ENCODE measurements around the gene GABPA.
"Not testable (repeated sequence)": the region's sequence is repeated elsewhere in the genome, so short reads cannot be mapped to it uniquely, and the experiment has no call there.

The GABPA gene

DNA sequence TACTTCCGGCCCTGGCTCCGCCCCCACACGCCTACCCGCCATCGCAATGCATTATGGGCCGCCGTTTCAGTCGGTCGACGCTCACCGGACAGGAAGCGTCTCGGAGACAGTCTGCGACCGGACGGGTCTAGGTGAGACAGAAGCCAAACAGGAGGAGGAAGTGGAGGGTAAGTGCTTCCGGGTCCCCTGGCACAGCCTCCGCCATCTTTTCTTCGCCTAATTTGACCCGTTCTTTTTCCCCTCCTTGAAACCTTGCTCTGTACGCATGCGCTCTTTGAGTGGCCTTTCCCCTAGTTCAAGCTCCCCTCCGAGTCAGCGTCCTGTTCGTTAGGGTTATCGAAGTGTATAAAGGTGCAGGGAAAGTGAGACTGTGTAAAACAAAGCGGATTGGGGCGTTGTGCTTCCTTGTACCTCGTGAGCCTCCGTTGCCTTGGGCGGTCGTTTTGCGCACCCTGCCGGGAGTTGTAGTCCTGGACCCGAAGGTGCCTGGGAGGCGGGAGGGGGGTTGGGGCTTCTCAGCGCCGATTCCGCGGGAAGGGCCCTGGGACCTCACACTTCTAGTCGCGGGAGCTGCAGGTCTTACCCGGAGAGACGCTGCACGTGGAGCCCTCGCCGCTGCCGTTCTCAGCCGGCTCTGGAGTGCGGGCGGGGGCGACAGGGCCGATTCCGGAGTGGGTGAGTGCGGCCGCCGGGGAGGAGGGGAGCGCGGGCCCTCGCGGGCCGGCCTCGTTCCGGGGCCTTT, at the start of gene GABPA, which contains the start of gene ATP5PF:
TSS of gene GABPA (plus strand) at position 69 of the 742 bp plus-strand sequence. CDS start 6,627 bp downstream, outside the sequence.
TSS of gene ATP5PF (minus strand) at position 1 of the 742 bp plus-strand sequence. CDS start 5,110 bp downstream, outside the sequence.
- DNase-seq, result peak; percentile 97
- in situ Hi-C loops (cut with HindIII; ENCODE audit: low pct_ligation_motif_present, low pct_unique_long_range_greater_than_20kb, low sequenced_read_pairs), result no loop called here

DNA sequence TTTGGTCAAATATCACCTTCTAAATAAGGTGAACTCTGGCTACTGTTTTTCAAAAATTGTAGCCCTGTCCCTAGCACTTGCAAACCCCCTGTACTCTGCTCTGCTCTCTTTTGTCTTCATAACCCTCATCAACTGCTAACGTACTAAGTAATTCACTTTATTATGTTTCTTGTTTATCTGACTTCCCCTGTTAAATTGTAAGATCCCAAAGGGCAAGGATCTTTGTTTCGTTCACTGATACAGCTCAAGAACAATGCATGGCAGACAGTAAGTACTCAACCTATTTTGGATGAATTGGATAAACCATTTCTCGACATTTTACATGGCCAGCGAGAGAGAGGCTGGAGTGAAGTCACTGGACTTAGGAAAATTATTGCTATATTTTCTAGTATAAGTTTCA, 47.0 kb upstream of the GABPA start:
- in situ Hi-C loops (cut with HindIII; ENCODE audit: low pct_ligation_motif_present, low pct_unique_long_range_greater_than_20kb, low sequenced_read_pairs), result no loop called here
- DNase-seq, result no peak

DNA sequence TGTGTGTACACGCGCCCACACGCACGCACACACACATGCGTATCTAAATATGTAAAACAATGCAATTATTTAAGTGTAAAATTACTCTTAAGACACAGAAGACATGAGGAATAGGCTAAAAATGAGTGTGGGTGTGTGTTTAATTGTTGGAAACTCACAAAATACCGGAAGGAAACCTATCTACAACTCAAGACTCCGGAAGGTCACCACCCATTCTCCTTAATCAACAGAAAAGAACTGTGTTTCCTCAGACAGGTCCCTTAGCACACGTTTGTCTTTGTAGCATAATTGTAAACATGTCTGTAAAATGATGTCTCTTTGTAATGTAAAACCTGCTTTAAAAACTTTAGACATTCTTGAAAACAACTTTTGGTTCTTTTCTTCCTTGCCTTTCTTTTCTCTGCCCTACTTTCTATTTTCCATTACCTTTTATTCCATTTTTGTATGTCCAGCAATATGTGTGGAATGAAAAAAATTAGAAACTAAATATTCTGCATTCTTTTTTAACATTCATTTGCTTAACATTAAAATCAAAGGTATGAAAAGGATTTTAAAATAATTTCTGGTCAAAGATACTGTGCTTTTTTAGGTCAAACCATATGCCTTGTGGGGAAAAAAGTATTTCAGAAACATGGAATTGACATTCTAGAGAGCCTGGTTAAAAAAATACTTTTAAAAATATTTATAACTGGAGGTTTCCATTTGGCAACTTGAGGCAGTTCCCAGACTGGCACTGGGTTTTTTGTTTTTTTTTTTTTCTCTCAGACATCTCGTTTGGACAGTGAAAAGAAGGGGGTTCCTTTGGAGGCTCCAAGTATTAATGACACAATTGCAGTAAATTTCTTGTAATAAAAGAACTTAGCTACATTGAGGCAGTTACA, 46.3 kb upstream of the GABPA start:
- DNase-seq, result no peak
- in situ Hi-C loops (cut with HindIII; ENCODE audit: low pct_ligation_motif_present, low pct_unique_long_range_greater_than_20kb, low sequenced_read_pairs), result no loop called here

DNA sequence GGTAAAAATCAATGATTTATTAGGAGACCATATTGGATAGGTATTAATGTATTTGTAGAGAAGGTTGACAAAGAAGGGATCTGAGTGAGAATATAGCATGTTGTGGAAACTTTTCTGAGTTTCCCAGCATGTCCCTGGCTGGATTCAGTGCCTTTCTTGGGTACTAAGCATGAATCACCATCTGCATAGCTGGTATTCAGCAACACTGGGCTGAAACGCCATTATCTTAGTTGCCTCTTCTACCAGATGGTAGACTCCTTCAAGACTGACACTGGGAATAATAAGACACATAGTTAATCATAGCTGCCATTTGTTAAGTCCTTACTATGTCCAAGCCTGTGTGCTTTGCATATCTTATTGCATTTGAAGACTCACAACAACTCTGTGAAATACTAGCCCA, 45.5 kb upstream of the GABPA start:
- DNase-seq, result no peak
- in situ Hi-C loops (cut with HindIII; ENCODE audit: low pct_ligation_motif_present, low pct_unique_long_range_greater_than_20kb, low sequenced_read_pairs), result no loop called here

GRCh38 chr21:25691976-25692375, 42.8 kb upstream of the GABPA start:
- peak; percentile 44 for DNase-seq
- in situ Hi-C loops (cut with HindIII; ENCODE audit: low pct_ligation_motif_present, low pct_unique_long_range_greater_than_20kb, low sequenced_read_pairs), result no loop called here

DNA sequence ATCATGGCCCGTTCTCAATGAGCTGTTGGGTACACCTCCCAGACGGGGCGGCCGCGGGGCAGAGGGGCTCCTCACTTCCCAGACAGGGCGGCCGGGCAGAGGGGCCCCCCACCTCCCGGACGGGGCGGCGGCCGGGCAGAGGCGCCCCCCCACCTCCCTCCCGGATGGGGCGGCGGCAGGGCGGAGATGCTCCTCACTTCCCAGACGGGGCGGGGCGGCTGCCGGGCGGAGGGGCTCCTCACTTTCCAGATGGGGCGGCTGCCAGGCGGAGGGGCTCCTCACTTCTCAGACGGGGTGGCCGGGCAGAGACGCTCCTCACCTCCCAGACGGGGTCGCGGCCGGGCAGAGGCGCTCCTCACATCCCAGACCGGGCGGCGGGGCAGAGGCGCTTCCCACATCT, 39.3 kb upstream of the GABPA start:
- DNase-seq; in situ Hi-C loops (cut with HindIII; ENCODE audit: low pct_ligation_motif_present, low pct_unique_long_range_greater_than_20kb, low sequenced_read_pairs): not testable (repeated sequence)

GRCh38 chr21:25700741-25701140, 34.0 kb upstream of the GABPA start:
- in situ Hi-C loops (cut with HindIII; ENCODE audit: low pct_ligation_motif_present, low pct_unique_long_range_greater_than_20kb, low sequenced_read_pairs), result no loop called here
- no peak for DNase-seq

- DNase-seq, result no peak
Measured at GRCh38 chr21:25701529-25701928, 33.2 kb upstream of the GABPA start.

DNA sequence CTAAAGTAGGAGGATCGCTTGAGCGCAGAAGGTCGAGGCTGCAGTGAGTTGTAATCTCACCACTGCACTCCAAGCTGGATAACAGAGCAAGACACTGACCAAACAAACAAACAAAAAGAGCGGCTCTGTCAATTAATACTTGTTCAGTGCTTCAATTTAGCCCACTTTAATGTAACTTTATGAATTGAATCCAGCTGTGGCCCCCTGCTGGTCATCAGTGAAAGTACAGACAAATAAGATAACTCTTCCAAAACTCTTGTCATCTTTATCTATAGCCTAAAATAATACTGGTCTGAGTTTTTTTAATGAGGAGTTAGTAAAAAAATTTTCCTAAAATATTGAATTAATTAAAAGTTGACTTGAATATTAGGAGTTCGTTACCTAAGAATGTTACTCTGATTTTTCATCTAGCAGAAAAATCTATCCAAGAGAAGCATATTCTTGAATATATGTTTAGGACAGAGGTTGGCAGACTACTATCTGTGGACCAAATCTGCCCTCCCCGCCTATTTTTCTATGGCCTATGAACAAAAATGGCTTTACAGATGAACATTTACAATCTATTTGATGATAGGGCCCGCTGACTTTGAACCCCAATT, 26.2 kb upstream of the GABPA start:
- DNase-seq, result peak; percentile 41
- in situ Hi-C loops (cut with HindIII; ENCODE audit: low pct_ligation_motif_present, low pct_unique_long_range_greater_than_20kb, low sequenced_read_pairs), result no loop called here

More at GRCh38 chr21:25701529-25701928, 33.2 kb upstream of the GABPA start:
- in situ Hi-C loops (cut with HindIII; ENCODE audit: low pct_ligation_motif_present, low pct_unique_long_range_greater_than_20kb, low sequenced_read_pairs), result no loop called here

GRCh38 chr21:25709684-25710265, 25.0 kb upstream of the GABPA start:
- in situ Hi-C loops (cut with HindIII; ENCODE audit: low pct_ligation_motif_present, low pct_unique_long_range_greater_than_20kb, low sequenced_read_pairs), result no loop called here
- no peak for DNase-seq

DNA sequence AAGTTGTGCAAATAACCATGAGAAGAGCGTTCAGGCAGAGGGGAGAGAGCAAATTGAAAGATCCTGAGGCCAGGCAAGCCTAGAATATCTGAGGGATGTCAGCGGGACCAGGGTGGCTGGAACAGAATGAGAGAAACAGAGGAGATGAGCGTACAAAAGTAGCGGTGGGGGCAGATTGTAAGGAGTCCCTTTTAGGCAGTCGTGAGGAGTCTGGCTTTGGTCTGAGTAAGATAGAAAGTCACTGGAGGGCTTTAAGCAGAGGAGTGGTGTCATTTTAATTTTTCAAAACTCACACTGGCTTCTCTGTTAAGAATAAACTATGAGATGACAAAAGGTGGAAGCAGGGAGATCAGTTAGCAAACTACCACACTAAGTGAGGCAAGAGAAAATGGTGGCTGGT, 24.2 kb upstream of the GABPA start:
- no peak for DNase-seq
- in situ Hi-C loops (cut with HindIII; ENCODE audit: low pct_ligation_motif_present, low pct_unique_long_range_greater_than_20kb, low sequenced_read_pairs), result no loop called here

- in situ Hi-C loops (cut with HindIII; ENCODE audit: low pct_ligation_motif_present, low pct_unique_long_range_greater_than_20kb, low sequenced_read_pairs); DNase-seq: not testable (repeated sequence)
Measured at GRCh38 chr21:25714066-25714465, 20.7 kb upstream of the GABPA start.

GRCh38 chr21:25717491-25718147, 17.2 kb upstream of the GABPA start:
- no peak for DNase-seq

GRCh38 chr21:25721987-25722386, 12.8 kb upstream of the GABPA start:
- in situ Hi-C loops (cut with HindIII; ENCODE audit: low pct_ligation_motif_present, low pct_unique_long_range_greater_than_20kb, low sequenced_read_pairs), result no loop called here
- DNase-seq, result no peak

More at GRCh38 chr21:25717491-25718147, 17.2 kb upstream of the GABPA start:
- in situ Hi-C loops (cut with HindIII; ENCODE audit: low pct_ligation_motif_present, low pct_unique_long_range_greater_than_20kb, low sequenced_read_pairs), result no loop called here

- no peak for DNase-seq
- in situ Hi-C loops (cut with HindIII; ENCODE audit: low pct_ligation_motif_present, low pct_unique_long_range_greater_than_20kb, low sequenced_read_pairs), result no loop called here
Measured at GRCh38 chr21:25722631-25723030, 12.1 kb upstream of the GABPA start.

DNA sequence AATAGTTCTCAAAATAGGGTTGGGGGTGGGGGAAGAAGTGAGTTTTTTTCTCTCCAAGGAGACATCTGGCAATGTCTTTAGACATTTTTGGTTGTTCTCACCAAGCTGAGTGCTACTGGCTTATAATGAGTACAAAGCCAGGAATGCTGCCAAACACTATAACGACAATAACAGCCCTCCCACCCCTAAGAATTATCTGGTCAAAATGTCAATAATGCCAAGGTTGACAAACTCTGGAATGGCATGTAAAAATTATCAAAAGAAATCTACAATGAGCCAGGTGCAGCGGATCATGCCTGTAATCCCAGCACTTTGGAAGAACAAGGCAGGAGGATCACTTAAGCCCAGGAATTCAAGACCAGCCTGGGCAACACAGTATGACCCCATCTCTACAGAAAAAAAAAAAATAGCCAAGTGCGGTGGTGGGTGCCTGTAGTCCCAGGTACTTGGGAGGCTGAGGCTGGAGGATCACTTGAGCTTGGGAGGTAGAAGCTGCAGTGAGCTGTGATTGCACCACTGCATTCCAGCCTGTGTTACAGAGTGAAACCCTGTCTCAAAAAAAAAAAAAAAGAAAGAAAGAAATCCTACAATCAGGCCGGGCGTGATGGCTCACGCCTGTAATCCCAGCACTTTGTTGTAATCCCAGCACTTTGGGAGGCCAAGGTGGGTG, 2.5 kb upstream of the GABPA start:
- no peak for DNase-seq
- in situ Hi-C loops (cut with HindIII; ENCODE audit: low pct_ligation_motif_present, low pct_unique_long_range_greater_than_20kb, low sequenced_read_pairs), result no loop called here

- DNase-seq, result peak; percentile 20
- in situ Hi-C loops (cut with HindIII; ENCODE audit: low pct_ligation_motif_present, low pct_unique_long_range_greater_than_20kb, low sequenced_read_pairs), result no loop called here
Measured at GRCh38 chr21:25733859-25734653, 716 bp upstream of the GABPA start.
